HepG2 (cell line): ENCODE measurements around the gene VAMP2. TPM values are rescaled to one million over a fixed set of nuclear protein-coding genes. Genes with fewer than 3 reads are reported as not detected.

Experiments
- ADNP ChIP-seq: sonication (generic); formaldehyde crosslinking; IDR thresholded peaks from 2 replicates; pipeline ENCODE4 v1.4.0; 2020; ENCODE audit warnings: missing genetic modification reagents
- AGO2 ChIP-seq: fragments of 200-400 bp; formaldehyde crosslinking; optimal IDR thresholded peaks from 2 replicates; pipeline ENCODE3; 2017; ENCODE audit warnings: mild to moderate bottlenecking, low read depth, low read length, moderate library complexity
- CCDC6 ChIP-seq: sonication (generic); formaldehyde crosslinking; IDR thresholded peaks from 2 replicates; pipeline ENCODE4 v1.8.1; 2022; ENCODE audit warnings: mild to moderate bottlenecking, missing genetic modification reagents, moderate library complexity
- DNMT1 ChIP-seq: sonication (generic); formaldehyde crosslinking; IDR thresholded peaks from 2 replicates; pipeline ENCODE4 v1.5.1; 2020; ENCODE audit warnings: mild to moderate bottlenecking, missing genetic modification reagents
- LCORL ChIP-seq, 2 experiments: fragments of 450-650 bp in 1 of 2; sonication (generic) in 1 of 2; formaldehyde crosslinking in 1 of 2; IDR thresholded peaks; 2 replicates each; pipeline versions ENCODE4 v1.5.0 to v1.6.1; 2017 to 2020; ENCODE audit warnings: antibody characterized with exemption in 1 of 2, missing genetic modification reagents in 1 of 2
- NFATC3 ChIP-seq: sonication (generic); formaldehyde crosslinking; IDR thresholded peaks from 2 replicates; pipeline ENCODE4 v1.5.1; 2020; ENCODE audit warnings: mild to moderate bottlenecking, missing genetic modification reagents
- SKIL ChIP-seq: sonication (generic); formaldehyde crosslinking; IDR thresholded peaks from 2 replicates; pipeline ENCODE4 v1.8.0; 2022; ENCODE audit warnings: missing genetic modification reagents, mild to moderate bottlenecking, moderate library complexity, borderline replicate concordance
- SMC3 ChIP-seq: IDR thresholded peaks from 2 replicates; pipeline ENCODE4 v1.6.1; 2011; ENCODE audit warnings: low read length, improper control_type of control experiment
- SP5 ChIP-seq: IDR thresholded peaks from 2 replicates; pipeline ENCODE4 v1.6.1; 2016; ENCODE audit warnings: low read depth, borderline replicate concordance
- ZBTB34 ChIP-seq: sonication (generic); formaldehyde crosslinking; IDR thresholded peaks from 2 replicates; pipeline ENCODE4 v1.8.0; 2022; ENCODE audit warnings: mild to moderate bottlenecking, missing genetic modification reagents
- ZGPAT ChIP-seq: IDR thresholded peaks from 2 replicates; pipeline ENCODE4 v1.6.1; 2016; ENCODE audit warnings: mild to moderate bottlenecking
- ZNF614 ChIP-seq: IDR thresholded peaks from 2 replicates; pipeline ENCODE4 v1.6.1; 2018; ENCODE audit warnings: missing biosample characterization, missing genetic modification reagents, inconsistent platforms, borderline replicate concordance
- ZNF616 ChIP-seq: sonication (generic); formaldehyde crosslinking; IDR thresholded peaks from 2 replicates; pipeline ENCODE4 v1.5.0; 2020; ENCODE audit warnings: low read depth, mild to moderate bottlenecking, missing genetic modification reagents
- ZSCAN12 ChIP-seq: sonication (generic); formaldehyde crosslinking; IDR thresholded peaks from 2 replicates; pipeline ENCODE4 v1.9.0; 2021; ENCODE audit warnings: mild to moderate bottlenecking, missing genetic modification reagents
- ZSCAN25 ChIP-seq: sonication (generic); formaldehyde crosslinking; IDR thresholded peaks from 2 replicates; pipeline ENCODE4 v1.8.0; 2022; ENCODE audit warnings: mild to moderate bottlenecking, missing genetic modification reagents
- polyA plus RNA-seq, 8 experiments: library from polyadenylated mRNA; depleted of rRNA in 3 of 8; stranded (reverse) in 7 of 8; unstranded in 1 of 8; fragments of >200 nt; fragmentation: Illumina TruSeq in 4 of 8; extraction: Trizol in 4 of 8; gene quantifications; 2 replicates each; pipeline versions ENCODE4 v1.2.1 to v1.2.3, GENCODE V29; 2011 to 2016; ENCODE audit warnings: low read depth in 4 of 8, missing spikeins in 1 of 8, mixed read lengths in 1 of 8; ENCODE audit not compliant: insufficient read depth in 1 of 8
- total RNA-seq, 5 experiments: library from RNA; depleted of rRNA; stranded (reverse); fragments of >200 nt; fragmentation: Illumina TruSeq; extraction: Trizol; gene quantifications; 2 replicates each; pipeline ENCODE4 v1.2.3, GENCODE V29; 2016; ENCODE audit warnings: low read depth in 1 of 5
- TF ChIP-seq, protein P1 (sequence below): sonication (generic); formaldehyde crosslinking; IDR thresholded peaks from 2 replicates; pipeline ENCODE4 v1.5.0; 2020; ENCODE audit warnings: missing genetic modification reagents, mild to moderate bottlenecking, borderline replicate concordance
- TF ChIP-seq, protein P2 (sequence below): sonication (generic); formaldehyde crosslinking; IDR thresholded peaks from 2 replicates; pipeline ENCODE4 v1.4.0; 2020; ENCODE audit warnings: missing genetic modification reagents, borderline replicate concordance

The VAMP2 gene
- total and polyA plus RNA-seq, 2 of the 13 experiments (the other 11 are each of a cell fraction or from before 2014, with no cell fraction given), result 3.9 to 17.2 TPM

DNA sequence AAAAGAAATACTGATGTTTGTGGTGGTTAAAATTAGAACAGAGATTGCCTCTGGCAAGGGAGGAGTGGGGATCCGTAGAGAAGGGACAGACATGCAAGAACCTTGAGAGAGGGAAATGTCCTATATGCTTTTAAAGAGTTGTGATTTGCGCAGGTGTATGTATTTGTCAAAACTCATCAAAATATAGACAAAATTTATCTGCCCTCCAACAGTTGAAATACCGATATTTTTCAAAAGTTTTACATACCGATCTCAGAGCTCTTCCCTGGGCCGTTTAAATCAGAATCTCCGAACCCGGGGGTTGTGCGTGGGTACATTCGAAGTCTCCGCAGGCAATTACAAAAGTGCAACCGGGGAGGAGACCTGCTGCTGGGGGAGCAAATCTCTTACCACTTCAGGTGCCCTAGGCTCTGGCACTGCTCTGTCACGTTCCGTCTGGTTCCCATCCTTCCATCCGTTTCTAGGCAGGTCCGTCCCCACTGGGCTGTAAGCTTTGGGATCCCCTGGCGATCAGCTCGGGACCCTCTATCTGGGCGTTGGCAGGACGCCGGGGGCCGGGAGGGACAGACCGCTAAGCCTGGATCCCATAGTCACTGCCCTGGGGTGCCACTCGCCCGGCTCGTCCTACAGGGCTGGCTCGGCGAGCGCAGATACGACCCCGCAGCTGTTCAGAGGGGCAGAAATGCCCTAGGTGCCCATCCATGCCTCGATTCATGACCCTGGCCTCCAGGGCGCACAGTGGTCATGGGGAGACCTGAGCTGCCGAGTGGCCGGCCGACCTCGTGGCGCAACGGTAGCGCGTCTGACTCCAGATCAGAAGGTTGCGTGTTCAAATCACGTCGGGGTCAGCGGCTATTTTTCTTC, 23.1 kb upstream of the VAMP2 start (continued):
- TF ChIP-seq LCORL (IDR thresholded peaks at IDR 0.05) (no peak), LCORL (CRISPR knock-in tag; IDR thresholded peaks at IDR 0.05) (no peak), ZNF616 (CRISPR knock-in tag) (no peak), ZBTB34 (no peak), ZSCAN25 (CRISPR knock-in tag) (no peak), DNMT1 (CRISPR knock-in tag) (no peak), SMC3 (no peak), AGO2 (no peak), ZNF614 (CRISPR knock-in tag) (no peak), SKIL (CRISPR knock-in tag) (no peak), NFATC3 (no peak), SP5 (CRISPR knock-in tag) (peak; percentile 30; the same call in 1 of the 2 replicates), CCDC6 (no peak; the same call in 1 of the 2 replicates), ZSCAN12 (CRISPR knock-in tag) (no peak), ZGPAT (CRISPR knock-in tag) (peak; percentile 55; the same call in 1 of the 2 replicates), ADNP (CRISPR knock-in tag) (peak; percentile 87)
- TF ChIP-seq, protein P1, sequence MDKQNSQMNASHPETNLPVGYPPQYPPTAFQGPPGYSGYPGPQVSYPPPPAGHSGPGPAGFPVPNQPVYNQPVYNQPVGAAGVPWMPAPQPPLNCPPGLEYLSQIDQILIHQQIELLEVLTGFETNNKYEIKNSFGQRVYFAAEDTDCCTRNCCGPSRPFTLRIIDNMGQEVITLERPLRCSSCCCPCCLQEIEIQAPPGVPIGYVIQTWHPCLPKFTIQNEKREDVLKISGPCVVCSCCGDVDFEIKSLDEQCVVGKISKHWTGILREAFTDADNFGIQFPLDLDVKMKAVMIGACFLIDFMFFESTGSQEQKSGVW, result no peak
- TF ChIP-seq, protein P2, sequence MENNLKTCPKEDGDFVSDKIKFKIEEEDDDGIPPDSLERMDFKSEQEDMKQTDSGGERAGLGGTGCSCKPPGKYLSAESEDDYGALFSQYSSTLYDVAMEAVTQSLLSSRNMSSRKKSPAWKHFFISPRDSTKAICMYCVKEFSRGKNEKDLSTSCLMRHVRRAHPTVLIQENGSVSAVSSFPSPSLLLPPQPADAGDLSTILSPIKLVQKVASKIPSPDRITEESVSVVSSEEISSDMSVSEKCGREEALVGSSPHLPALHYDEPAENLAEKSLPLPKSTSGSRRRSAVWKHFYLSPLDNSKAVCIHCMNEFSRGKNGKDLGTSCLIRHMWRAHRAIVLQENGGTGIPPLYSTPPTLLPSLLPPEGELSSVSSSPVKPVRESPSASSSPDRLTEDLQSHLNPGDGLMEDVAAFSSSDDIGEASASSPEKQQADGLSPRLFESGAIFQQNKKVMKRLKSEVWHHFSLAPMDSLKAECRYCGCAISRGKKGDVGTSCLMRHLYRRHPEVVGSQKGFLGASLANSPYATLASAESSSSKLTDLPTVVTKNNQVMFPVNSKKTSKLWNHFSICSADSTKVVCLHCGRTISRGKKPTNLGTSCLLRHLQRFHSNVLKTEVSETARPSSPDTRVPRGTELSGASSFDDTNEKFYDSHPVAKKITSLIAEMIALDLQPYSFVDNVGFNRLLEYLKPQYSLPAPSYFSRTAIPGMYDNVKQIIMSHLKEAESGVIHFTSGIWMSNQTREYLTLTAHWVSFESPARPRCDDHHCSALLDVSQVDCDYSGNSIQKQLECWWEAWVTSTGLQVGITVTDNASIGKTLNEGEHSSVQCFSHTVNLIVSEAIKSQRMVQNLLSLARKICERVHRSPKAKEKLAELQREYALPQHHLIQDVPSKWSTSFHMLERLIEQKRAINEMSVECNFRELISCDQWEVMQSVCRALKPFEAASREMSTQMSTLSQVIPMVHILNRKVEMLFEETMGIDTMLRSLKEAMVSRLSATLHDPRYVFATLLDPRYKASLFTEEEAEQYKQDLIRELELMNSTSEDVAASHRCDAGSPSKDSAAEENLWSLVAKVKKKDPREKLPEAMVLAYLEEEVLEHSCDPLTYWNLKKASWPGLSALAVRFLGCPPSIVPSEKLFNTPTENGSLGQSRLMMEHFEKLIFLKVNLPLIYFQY (CRISPR knock-in tag), result no peak; the same call in 1 of the 2 replicates
